GM12864 (cell line): ENCODE data around the gene TMEM41B.

ENCODE experiments used
- DNase-seq: peaks from one replicate; pipeline ENCODE4 v3.0.0-alpha.2; 2011; ENCODE audit warnings: low read depth
- H3K4me3 ChIP-seq: 2 replicates; pipeline ENCODE4 v1.5.1; 2011; ENCODE audit warnings: mild to moderate bottlenecking, low read depth, low read length, control low read depth
- TF ChIP-seq, protein P1 (sequence below): IDR thresholded peaks from 2 replicates; pipeline ENCODE4 v1.5.1; 2011; ENCODE audit warnings: low read depth, mild to moderate bottlenecking, moderate library complexity, low read length, control low read depth, inconsistent platforms; ENCODE audit errors: missing control alignments

Gene TMEM41B

GRCh38 chr11:9301720-9302119, 12.7 kb downstream of the TMEM41B start:
- TF ChIP-seq, protein P1, sequence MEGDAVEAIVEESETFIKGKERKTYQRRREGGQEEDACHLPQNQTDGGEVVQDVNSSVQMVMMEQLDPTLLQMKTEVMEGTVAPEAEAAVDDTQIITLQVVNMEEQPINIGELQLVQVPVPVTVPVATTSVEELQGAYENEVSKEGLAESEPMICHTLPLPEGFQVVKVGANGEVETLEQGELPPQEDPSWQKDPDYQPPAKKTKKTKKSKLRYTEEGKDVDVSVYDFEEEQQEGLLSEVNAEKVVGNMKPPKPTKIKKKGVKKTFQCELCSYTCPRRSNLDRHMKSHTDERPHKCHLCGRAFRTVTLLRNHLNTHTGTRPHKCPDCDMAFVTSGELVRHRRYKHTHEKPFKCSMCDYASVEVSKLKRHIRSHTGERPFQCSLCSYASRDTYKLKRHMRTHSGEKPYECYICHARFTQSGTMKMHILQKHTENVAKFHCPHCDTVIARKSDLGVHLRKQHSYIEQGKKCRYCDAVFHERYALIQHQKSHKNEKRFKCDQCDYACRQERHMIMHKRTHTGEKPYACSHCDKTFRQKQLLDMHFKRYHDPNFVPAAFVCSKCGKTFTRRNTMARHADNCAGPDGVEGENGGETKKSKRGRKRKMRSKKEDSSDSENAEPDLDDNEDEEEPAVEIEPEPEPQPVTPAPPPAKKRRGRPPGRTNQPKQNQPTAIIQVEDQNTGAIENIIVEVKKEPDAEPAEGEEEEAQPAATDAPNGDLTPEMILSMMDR = no peak
- no peak for DNase-seq
- no peak overlapping the region for H3K4me3 ChIP-seq

DNA sequence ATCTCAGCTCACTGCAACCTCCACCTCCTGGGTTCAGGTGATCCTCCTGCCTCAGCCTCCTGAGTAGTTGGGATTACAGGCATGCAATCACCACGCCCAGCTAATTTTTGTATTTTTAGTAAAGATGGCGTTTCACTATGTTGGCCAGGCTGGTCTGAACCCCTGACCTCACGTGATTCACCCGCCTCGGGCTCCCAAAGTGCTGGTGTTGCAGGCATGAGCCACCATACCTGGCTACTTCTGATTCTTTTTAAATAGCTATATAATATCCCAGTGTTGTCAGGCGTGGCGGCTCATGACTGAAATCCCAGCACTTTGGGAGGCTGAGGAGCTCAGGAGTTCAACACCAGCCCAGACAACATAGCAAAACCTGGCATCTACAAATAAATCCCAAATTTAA, 20.7 kb downstream of the TMEM41B start:
- DNase-seq = no peak
- no peak overlapping the region for H3K4me3 ChIP-seq
- TF ChIP-seq, protein P1 = no peak

DNA sequence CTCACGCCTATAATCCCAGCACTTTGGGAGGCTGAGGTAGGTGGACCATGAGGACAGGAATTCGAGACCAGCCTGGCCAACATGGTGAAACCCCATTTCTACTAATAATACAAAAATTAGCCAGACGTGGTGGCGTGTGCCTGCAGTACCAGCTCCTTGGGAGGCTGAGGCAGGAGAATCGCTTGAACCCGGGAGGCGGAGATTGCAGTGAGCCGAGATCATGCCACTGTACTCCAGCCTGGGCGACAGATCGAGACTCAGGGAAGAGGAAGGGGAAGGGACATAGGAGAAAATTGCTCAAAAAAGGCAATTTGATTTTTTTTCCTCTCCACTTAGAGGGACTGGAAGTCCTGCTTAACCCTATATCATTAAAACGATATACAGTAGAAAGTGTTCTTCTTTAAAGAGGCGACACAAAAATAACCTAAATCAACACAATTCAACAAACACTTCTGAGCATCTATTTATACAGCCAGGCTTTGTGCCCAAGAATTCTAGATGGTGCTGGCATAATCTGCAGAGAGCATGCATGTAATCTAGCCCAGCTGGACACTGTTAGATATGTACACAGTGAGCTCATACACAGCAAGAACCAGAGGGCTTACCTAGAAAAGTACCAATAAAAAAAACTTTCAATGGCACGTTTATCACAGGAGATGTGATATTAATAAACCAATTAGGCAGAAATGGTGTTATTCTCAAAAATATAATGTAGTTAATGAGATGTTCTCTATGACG, 28.4 kb downstream of the TMEM41B start:
- DNase-seq = no peak
- TF ChIP-seq, protein P1 = no peak
- H3K4me3 ChIP-seq = no peak overlapping the region

- peak; percentile 70 for DNase-seq
- no peak overlapping the region for H3K4me3 ChIP-seq
- TF ChIP-seq, protein P1 = no peak
These were observed 33.6 kb downstream of the TMEM41B start for GRCh38 chr11:9280655-9281301.

DNA sequence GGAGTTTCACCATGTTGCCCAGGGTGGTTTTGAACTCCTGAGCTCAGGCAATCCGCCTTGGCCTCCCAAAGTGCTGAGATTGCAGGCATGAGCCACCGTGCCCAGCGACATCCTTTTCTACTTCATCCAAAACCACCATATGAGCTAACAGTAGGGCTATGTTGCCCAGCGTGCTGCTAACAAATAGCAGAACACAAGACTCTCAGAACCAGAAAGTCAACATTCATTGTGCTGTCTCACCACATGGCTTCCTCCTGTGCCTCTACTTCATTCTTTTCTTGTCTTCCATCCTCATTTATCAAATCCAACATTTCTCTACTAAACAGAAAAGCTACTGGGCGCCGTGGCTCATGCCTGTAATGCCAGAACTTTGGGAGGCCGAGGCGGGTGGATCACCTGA, 37.2 kb downstream of the TMEM41B start:
- no peak for DNase-seq
- no peak overlapping the region for H3K4me3 ChIP-seq
- TF ChIP-seq, protein P1 = no peak

DNA sequence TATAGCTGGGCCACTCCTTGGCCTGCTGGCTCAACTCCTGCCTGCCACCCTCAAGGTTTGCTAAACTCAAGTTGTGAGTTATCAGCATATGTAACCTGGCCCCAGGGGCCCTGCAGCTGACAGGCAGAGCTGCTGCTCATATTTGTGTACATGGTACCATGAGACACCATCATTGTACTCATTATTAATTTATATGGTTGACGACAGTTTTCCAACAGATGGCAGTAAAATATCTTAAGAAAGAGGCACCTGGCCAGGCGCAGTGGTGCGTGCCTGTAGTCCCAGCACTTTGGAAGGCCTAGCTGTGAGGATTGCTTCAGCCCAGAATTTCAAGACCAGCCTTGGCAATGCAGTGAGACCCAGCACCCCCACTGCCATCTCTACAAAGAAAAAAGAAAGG, 37.8 kb downstream of the TMEM41B start:
- TF ChIP-seq, protein P1 = no peak
- DNase-seq = no peak

More for the DNA sequence above, 37.8 kb downstream of the TMEM41B start:
- no peak overlapping the region for H3K4me3 ChIP-seq
